ENCODE measurements around the gene SMG9. TPM values are rescaled to one million over a fixed set of nuclear protein-coding genes. Genes with fewer than 3 reads are reported as not detected.
A peak's percentile ranks its signal among the peaks of the same experiment; 100 is the strongest.
"Not testable (repeated sequence)": the region's sequence is repeated elsewhere in the genome, so short reads cannot be mapped to it uniquely, and the experiment has no call there.

SMG9 gene
- total RNA-seq, 1 experiment from 2014 or later: 90.6 TPM

GRCh38 chr19:43766755-43767043 lies 11.9 kb upstream of the SMG9 start:
- no peaks in the 10 kb centered on the region for H3K27me3 ChIP-seq (replicated peaks; ENCODE audit: insufficient read depth, low read depth, low read length, poor library complexity)
- no peaks in the 10 kb centered on the region for H3K9me3 ChIP-seq (ENCODE audit: low read depth, low read length, poor library complexity, severe bottlenecking)
- no peak for DNase-seq (ENCODE audit: low spot score)
- POLR2A ChIA-PET (ENCODE audit: low non-redundant PET): interaction anchor here (0.6 kb wide), 1 partner anchor 26 kb away, joined by 3 read pairs; no protein-coding TSS in a partner anchor
- no TSS peak for BruUV-seq (replicated peaks)
- H3K4me3 ChIP-seq (ENCODE audit: low read depth, low read length, poor library complexity, severe bottlenecking): no peak overlapping the region
- intact Hi-C loops (cut with micrococcal nuclease; ENCODE audit: unreplicated experiment): no loop called here
- CTCF ChIA-PET: interaction anchor here (0.5 to 1.6 kb wide), 4 partner anchors 9 to 122 kb away, joined by 3 to 9 read pairs (median 6); no protein-coding TSS in a partner anchor
- no peaks in the 10 kb centered on the region for H3K36me3 ChIP-seq (ENCODE audit: insufficient read depth, low read length, poor library complexity, severe bottlenecking)
- no peak overlapping the region for H3K27ac ChIP-seq (ENCODE audit: low read depth, low read length, poor library complexity, severe bottlenecking)
- no peak for TF ChIP-seq EZH2 (IDR thresholded peaks at IDR 0.05; ENCODE audit: borderline replicate concordance, low read depth, low read length, poor library complexity, severe bottlenecking)
- TF ChIP-seq, protein P1, sequence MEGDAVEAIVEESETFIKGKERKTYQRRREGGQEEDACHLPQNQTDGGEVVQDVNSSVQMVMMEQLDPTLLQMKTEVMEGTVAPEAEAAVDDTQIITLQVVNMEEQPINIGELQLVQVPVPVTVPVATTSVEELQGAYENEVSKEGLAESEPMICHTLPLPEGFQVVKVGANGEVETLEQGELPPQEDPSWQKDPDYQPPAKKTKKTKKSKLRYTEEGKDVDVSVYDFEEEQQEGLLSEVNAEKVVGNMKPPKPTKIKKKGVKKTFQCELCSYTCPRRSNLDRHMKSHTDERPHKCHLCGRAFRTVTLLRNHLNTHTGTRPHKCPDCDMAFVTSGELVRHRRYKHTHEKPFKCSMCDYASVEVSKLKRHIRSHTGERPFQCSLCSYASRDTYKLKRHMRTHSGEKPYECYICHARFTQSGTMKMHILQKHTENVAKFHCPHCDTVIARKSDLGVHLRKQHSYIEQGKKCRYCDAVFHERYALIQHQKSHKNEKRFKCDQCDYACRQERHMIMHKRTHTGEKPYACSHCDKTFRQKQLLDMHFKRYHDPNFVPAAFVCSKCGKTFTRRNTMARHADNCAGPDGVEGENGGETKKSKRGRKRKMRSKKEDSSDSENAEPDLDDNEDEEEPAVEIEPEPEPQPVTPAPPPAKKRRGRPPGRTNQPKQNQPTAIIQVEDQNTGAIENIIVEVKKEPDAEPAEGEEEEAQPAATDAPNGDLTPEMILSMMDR (conservative IDR thresholded peaks at IDR 0.05; ENCODE audit: low read depth, low read length): peak; percentile 38
- H3K4me1 ChIP-seq (ENCODE audit: insufficient read depth, low read length, poor library complexity, severe bottlenecking): peaks cover 4% of the 10 kb centered on the region

GRCh38 chr19:43765109-43765876 lies 10.5 kb upstream of the SMG9 start:
- Histone ChIP-seq H3K36me3 (ENCODE audit: insufficient read depth, low read length, poor library complexity, severe bottlenecking) (no peaks in the 10 kb centered on the region), H3K27ac (ENCODE audit: low read depth, low read length, poor library complexity, severe bottlenecking) (no peak overlapping the region), H3K9me3 (ENCODE audit: low read depth, low read length, poor library complexity, severe bottlenecking) (no peaks in the 10 kb centered on the region), H3K27me3 (replicated peaks; ENCODE audit: insufficient read depth, low read depth, low read length, poor library complexity) (no peaks in the 10 kb centered on the region), H3K4me3 (ENCODE audit: low read depth, low read length, poor library complexity, severe bottlenecking) (no peak overlapping the region), H3K4me1 (ENCODE audit: insufficient read depth, low read length, poor library complexity, severe bottlenecking) (peaks cover 4% of the 10 kb centered on the region)
- intact Hi-C loops (cut with micrococcal nuclease; ENCODE audit: unreplicated experiment): no loop called here
- BruUV-seq (replicated peaks): no TSS peak
- peak; percentile 22 for DNase-seq (ENCODE audit: low spot score)
- TF ChIP-seq, protein P1 (conservative IDR thresholded peaks at IDR 0.05; ENCODE audit: low read depth, low read length): no peak
- TF ChIP-seq EZH2 (IDR thresholded peaks at IDR 0.05; ENCODE audit: borderline replicate concordance, low read depth, low read length, poor library complexity, severe bottlenecking): no peak
- CTCF ChIA-PET: interaction anchor here (0.7 to 1.6 kb wide), 2 partner anchors 7 to 139 kb away, joined by 3 to 9 read pairs; no protein-coding TSS in a partner anchor
- POLR2A ChIA-PET (ENCODE audit: low non-redundant PET): no interaction called here

DNA sequence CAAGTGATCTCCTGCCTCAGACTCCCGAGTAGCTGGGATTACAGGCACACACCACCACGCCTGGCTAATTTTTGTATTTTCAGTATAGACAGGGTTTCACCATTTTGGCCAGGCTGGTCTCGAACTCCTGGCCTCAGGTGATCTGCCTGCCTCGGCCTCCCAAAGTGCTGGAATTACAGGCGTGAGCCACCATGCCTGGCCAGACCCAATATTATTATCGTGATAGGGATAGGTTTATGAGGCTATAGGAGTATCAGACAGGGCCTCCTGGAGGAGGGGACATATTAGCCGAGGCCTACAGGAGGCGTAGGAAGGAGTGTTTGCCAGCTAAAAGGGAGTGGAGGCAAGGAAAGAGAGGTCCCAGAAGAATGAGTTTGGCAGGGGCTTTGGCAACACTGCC lies 9.9 kb upstream of the SMG9 start:
- intact Hi-C loops (cut with micrococcal nuclease; ENCODE audit: unreplicated experiment); H3K4me1 ChIP-seq (ENCODE audit: insufficient read depth, low read length, poor library complexity, severe bottlenecking); BruUV-seq (replicated peaks); H3K4me3 ChIP-seq (ENCODE audit: low read depth, low read length, poor library complexity, severe bottlenecking); CTCF ChIA-PET; H3K36me3 ChIP-seq (ENCODE audit: insufficient read depth, low read length, poor library complexity, severe bottlenecking); H3K9me3 ChIP-seq (ENCODE audit: low read depth, low read length, poor library complexity, severe bottlenecking); DNase-seq (ENCODE audit: low spot score); H3K27me3 ChIP-seq (replicated peaks; ENCODE audit: insufficient read depth, low read depth, low read length, poor library complexity); H3K27ac ChIP-seq (ENCODE audit: low read depth, low read length, poor library complexity, severe bottlenecking); POLR2A ChIA-PET (ENCODE audit: low non-redundant PET): not testable (repeated sequence)

DNA sequence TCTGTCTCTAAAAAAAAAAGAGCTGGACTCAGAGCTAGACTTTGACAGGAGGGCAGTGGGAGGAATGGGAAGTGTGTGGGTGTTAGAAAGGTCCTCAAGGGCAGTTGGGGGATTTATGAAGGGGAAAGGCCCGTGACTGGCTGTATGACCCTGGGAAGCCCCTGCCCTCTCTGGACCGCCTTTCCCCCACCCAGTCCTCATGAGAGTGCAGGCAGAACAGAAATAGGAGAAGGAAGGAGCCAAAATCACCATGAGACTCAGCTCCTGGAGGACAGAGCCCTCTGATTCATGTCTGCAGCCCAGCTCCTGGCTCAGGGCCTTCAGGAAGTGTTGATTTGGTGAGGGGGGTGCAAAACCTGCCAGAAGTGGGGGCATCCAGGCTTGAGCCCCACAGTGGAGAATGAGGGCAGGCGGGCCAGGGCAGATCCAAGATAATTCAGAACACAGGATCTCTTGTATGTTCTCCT lies 8.7 kb upstream of the SMG9 start:
- BruUV-seq (replicated peaks): no TSS peak
- CTCF ChIA-PET: no interaction called here
- H3K4me1 ChIP-seq (ENCODE audit: insufficient read depth, low read length, poor library complexity, severe bottlenecking): peaks cover 4% of the 10 kb centered on the region
- no peaks in the 10 kb centered on the region for H3K36me3 ChIP-seq (ENCODE audit: insufficient read depth, low read length, poor library complexity, severe bottlenecking)
- no peak for DNase-seq (ENCODE audit: low spot score)
- H3K9me3 ChIP-seq (ENCODE audit: low read depth, low read length, poor library complexity, severe bottlenecking): no peaks in the 10 kb centered on the region
- TF ChIP-seq EZH2 (IDR thresholded peaks at IDR 0.05; ENCODE audit: borderline replicate concordance, low read depth, low read length, poor library complexity, severe bottlenecking): no peak
- TF ChIP-seq, protein P1 (conservative IDR thresholded peaks at IDR 0.05; ENCODE audit: low read depth, low read length): no peak
- no peaks in the 10 kb centered on the region for H3K27me3 ChIP-seq (replicated peaks; ENCODE audit: insufficient read depth, low read depth, low read length, poor library complexity)
- intact Hi-C loops (cut with micrococcal nuclease; ENCODE audit: unreplicated experiment): no loop called here
- H3K27ac ChIP-seq (ENCODE audit: low read depth, low read length, poor library complexity, severe bottlenecking): no peak overlapping the region
- no peak overlapping the region for H3K4me3 ChIP-seq (ENCODE audit: low read depth, low read length, poor library complexity, severe bottlenecking)
- POLR2A ChIA-PET (ENCODE audit: low non-redundant PET): no interaction called here
